ENCODE measurements around the gene ACACA.

DNA sequence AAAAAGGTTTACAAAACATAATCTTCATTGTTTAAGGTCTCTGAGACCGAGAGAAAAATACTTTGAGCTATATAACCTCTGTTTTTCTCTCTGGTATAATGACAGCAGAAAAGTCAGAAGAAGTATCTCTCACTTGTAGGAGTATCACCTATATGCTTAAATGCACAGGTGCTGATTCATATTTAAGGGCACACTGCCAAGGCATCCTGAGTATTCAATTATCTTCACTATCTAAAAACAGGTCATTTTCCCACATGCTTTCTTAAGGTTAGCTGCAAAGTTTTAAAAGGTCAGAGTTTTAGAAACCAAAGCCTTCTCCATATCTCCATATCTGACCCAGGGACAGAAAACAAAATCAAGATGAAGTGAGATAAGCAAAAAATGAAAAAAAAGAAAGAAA, 130.2 kb downstream of the ACACA start:
- TF ChIP-seq, protein P1, sequence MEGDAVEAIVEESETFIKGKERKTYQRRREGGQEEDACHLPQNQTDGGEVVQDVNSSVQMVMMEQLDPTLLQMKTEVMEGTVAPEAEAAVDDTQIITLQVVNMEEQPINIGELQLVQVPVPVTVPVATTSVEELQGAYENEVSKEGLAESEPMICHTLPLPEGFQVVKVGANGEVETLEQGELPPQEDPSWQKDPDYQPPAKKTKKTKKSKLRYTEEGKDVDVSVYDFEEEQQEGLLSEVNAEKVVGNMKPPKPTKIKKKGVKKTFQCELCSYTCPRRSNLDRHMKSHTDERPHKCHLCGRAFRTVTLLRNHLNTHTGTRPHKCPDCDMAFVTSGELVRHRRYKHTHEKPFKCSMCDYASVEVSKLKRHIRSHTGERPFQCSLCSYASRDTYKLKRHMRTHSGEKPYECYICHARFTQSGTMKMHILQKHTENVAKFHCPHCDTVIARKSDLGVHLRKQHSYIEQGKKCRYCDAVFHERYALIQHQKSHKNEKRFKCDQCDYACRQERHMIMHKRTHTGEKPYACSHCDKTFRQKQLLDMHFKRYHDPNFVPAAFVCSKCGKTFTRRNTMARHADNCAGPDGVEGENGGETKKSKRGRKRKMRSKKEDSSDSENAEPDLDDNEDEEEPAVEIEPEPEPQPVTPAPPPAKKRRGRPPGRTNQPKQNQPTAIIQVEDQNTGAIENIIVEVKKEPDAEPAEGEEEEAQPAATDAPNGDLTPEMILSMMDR (conservative IDR thresholded peaks at IDR 0.05; ENCODE audit: low read depth in 2 of 2), result no peak
- TF ChIP-seq POLR2AphosphoS5 (IDR thresholded peaks at IDR 0.05; ENCODE audit: low read depth), result no peak
- no peak for TF ChIP-seq STAT1 (IDR thresholded peaks at IDR 0.05; ENCODE audit: unreplicated experiment)
- TF ChIP-seq EZH2 (IDR thresholded peaks at IDR 0.05; ENCODE audit: low read depth, unreplicated experiment), result no peak

Data from GM23338 (cell line).